Measurements from ENCODE around the gene DDR2.
A peak's percentile ranks its signal among the peaks of the same experiment; 100 is the strongest.
"Not testable (repeated sequence)": the region's sequence is repeated elsewhere in the genome, so short reads cannot be mapped to it uniquely, and the experiment has no call there.

The DDR2 gene

GRCh38 chr1:162632217-162632666 is at the start of gene DDR2:
Gene DDR2, plus strand, starts transcription at chr1:162632464. Its CDS starts 86,600 bp downstream, at chr1:162719064.
- peak; percentile 86 for DNase-seq

DNA sequence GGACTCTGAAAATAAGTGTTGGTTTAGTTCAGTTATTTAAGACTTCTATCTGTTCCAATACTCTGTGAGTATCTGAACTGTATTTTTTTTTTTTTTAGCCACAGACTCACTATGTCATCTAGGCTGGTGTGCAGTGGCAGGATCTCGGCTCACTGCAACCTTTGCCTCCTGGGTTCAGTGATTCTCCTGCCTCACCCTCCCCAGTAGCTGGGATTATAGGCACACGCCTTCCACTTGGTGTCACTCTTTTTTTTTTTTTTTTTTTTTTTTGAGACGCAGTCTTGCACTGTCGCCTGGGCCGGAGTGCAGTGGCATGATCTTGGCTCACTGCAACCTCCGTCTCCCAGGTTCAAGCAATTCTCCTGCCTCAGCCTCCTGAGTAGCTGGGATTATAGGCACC is 49.4 kb upstream of the DDR2 start:
- not testable (repeated sequence) for DNase-seq

DNA sequence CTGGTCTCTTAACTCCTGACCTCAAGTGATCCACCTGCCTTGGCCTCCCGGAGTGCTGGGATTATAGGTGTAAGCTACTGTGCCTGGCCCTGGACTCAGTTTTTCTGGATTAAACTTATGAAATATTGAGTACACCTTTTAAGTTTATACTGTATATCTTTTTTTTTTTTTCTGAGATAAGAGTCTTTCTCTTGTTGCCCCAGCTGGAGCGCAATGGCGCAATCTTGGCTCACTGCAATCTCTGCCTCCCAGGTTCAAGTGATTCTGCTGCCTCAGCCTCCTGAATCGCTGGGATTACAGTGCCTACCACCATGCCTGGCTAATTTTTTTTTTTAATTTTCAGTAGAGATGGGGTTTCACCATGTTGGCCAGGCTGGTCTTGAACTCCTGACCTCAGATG is 47.2 kb upstream of the DDR2 start:
- not testable (repeated sequence) for DNase-seq

DNA sequence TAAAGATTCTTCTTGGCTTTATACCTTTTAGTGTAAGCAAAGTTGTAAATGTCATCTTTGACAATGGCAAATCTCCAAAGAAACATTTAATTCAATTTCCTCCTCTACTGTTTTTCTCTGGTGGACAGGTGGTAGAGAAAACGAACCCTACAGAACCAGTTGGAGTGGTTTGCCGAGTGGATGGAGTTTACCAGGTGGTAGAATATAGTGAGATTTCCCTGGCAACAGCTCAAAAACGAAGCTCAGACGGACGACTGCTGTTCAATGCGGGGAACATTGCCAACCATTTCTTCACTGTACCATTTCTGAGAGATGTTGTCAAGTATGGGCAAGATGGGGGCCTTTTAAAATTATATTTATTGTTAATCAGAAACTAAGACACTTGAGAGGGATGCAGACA is 44.9 kb upstream of the DDR2 start:
- peak; percentile 29 for DNase-seq

- no peak for DNase-seq
These were observed 44.5 kb upstream of the DDR2 start for GRCh38 chr1:162587761-162588260.

GRCh38 chr1:162590101-162590500 is 42.2 kb upstream of the DDR2 start:
- no peak for DNase-seq

GRCh38 chr1:162590686-162591085 is 41.6 kb upstream of the DDR2 start:
- no peak for DNase-seq

GRCh38 chr1:162596514-162597170 is 35.6 kb upstream of the DDR2 start:
- no peak for DNase-seq

DNA sequence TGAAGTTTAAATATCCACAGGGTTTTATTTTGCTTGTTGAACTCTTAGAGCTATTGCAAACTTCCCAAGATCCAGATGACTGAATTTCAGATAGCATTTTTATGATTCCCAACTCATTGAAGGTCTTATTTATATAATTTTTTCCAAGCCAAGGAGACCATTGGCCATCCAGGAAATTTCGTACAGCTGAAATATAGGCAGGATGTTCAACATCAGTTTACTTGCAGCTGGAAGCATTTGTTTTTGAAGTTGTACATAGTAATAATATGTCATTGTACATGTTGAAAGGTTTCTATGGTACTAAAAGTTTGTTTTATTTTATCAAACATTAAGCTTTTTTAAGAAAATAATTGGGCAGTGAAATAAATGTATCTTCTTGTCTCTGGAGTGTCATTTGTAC is 32.8 kb upstream of the DDR2 start:
- DNase-seq = no peak

DNA sequence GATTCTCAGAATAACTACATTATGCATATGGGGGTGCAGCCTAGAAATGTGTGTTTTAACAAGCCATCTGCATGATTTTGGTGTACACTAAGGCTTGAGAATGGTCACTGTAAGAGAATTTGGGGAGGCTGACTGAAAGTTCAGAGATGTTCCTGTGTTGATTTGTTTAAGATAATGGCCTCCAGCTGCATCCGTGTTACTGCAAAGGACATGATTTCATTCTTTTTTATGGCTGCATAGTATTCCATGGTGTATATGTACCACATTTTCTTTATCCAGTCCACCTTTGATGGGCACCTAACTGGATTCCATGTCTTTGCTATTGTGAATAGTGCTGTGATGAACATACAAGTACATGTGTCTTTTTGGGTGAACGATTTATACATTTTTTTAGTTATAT is 29.1 kb upstream of the DDR2 start:
- not testable (repeated sequence) for DNase-seq

- DNase-seq = no peak
These were observed 26.9 kb upstream of the DDR2 start for GRCh38 chr1:162605225-162605927.

DNA sequence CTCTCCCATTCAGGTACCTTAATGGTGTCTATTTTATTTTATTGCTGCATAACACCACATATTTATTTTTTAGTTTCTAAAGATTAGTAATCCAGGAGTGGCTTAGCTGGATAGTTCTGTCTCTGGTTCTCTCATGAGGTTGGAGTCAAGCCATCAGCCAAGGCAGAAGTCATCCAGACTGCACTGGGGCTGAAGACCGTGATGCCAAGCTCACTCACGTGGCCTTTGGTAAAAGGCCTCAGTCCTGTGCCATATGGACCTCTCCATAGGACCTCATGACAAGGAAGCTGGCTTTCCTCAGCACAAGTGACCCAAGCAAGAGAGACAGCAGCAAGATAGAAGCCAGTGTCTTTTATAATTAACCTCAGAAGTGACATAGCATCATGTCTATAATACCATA is 23.0 kb upstream of the DDR2 start:
- no peak for DNase-seq

- DNase-seq = peak; percentile 42
These were observed 19.5 kb upstream of the DDR2 start for GRCh38 chr1:162612606-162613400.

DNA sequence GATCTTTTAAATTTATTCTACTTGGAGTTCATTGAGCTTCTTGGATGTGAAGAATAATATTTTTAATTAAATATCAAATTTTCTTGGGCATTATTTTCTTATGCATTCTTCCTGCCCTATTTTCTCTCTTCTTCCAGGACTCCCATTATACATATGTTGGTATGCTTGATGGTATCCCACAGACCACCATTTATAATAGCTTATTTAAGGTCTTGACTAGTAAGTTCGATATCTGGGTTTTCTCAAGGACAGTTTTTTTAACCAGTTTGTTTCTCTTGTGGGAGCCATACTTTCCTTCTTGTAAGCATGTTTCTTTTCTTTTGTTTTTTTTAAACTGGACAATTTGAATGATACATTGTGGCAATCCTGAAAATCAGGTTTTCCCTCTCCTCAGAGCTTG is 15.4 kb upstream of the DDR2 start:
- DNase-seq = no peak

DNA sequence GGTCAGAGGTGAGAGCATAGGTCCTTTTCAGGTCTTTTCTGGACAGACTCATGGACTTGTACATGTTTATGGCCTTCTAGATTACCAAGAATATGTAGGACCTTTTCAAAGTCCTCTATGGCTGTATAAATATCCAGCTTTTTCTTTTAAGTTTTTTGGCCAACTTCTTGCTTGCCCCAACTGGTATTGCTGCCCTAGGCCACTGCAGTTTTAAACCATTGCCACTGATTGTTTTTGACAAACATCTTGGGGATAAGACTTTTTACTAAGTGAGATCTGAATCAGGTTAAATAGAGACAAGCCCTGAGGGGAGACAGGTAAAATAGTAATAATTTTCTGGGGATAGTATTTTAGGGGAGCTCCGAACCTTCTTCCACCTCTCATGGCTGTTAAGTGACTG is 14.8 kb upstream of the DDR2 start:
- DNase-seq = no peak

GRCh38 chr1:162619076-162619475 is 13.2 kb upstream of the DDR2 start:
- DNase-seq = no peak

GRCh38 chr1:162621256-162621655 is 11.0 kb upstream of the DDR2 start:
- no peak for DNase-seq

GRCh38 chr1:162625679-162626078 is 6.6 kb upstream of the DDR2 start:
- DNase-seq = no peak

DNA sequence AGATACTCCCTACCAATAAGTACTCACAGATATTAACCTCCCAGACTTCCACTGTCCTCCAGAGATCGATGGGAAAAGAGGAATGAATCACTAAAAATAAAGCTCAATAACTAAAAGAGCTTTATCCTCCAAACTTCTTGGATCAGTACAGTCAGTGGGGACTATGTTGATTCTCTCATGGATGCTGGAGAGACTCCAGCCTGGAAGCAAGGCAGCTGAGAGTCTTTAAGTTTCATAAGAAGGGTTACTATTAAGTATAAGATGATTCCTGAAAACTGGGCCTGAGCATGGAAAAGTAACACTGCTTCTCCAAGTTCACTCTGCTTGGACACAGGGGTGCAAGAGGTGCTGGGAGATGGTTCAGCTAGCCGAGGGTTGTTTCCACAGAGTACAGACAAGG is 6.2 kb upstream of the DDR2 start:
- DNase-seq = no peak

DNA sequence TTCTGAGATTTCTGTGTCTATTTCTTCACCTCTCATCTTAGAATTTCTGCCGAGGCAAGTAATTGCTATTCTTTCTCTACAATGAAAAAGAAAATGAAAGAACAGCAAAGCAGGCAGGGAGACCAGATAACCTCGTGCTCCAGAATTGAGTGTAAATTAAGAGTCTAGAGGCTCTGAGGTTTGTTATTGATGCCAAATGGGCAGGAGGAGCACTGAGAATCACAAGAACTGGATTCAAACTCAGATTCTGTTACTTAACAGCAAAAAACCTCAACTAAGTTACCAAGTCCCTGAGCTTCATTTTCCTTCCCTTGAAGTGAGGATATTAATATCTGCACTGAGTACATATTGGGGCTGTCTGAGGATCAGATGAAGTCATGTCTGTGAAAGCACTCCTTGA is 5.5 kb upstream of the DDR2 start:
- no peak for DNase-seq

DNA sequence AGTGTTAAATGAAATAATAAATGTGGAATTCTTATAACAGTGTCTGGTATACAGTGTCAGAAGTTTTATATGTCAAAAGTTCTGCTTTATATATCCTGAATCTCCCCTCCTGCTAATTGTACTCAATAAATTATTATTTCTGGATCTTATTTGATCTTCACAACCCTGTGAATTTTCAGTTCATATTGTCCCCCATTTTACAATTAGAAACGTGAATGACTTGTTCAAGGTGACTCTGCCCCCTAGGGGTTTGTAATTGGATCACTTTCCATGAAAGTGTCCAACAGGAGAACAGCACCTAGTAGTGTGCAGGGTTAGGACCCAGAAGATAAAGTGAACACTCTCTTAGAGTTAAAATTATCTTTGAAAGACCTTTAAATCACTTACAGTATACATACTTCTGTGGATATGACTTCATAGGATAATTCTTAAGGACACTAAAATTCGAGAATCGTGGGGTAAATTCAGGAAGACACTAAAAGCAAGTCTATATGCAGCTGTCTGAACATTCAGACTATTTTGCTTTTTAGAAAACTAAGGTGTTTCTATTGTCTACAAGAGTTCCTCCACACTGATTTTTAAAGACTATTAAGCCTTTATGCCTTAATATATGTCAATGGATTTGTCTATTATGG is 4.5 kb upstream of the DDR2 start:
- no peak for DNase-seq

DNA sequence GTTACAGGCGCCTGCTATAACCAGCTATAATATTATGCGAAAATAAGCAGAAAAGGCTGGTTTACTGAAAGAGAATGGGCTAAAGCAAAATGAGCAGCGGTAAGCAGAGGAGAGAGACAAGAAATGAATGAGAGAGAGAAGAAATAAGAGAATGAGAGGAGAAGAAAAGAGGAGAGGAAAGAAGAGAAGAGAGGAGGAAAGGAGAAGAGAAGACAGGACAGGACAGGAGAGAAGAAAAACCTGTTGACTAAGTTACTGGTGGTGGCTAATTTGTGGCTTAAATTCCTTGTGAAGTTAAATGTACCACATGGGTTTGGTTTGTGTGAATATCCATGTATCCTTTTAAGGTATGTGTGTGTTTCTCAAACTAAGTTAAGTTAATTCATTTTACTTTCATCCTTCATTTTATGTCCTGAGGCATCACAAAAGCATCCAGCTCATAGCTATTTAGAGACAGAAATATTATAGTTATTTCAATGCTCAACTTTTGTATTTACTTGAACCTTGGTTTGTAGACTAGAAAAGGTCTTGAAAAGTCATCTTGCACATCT is 3.1 kb upstream of the DDR2 start:
- DNase-seq = no peak

- no peak for DNase-seq
These were observed 2.6 kb upstream of the DDR2 start for GRCh38 chr1:162629651-162630050.
